Spinal cord (tissue), 10 donors: ENCODE data around the gene PDCD5. TPM values are rescaled to one million over a fixed set of nuclear protein-coding genes. Genes with fewer than 3 reads are reported as not detected.

Experiments used
- DNase-seq, 6 donors: peaks; one replicate each; pipeline versions ENCODE4 v3.0.0 to v3.0.0-alpha.2; 2013 to 2015; ENCODE audit warnings: low spot score in 6 of 6, low read depth in 4 of 6
- H3K27ac ChIP-seq: one replicate; pipeline ENCODE4 v1.5.1; 2013; ENCODE audit warnings: low read depth, low read length, control low read depth
- H3K27me3 ChIP-seq: one replicate; pipeline ENCODE4 v1.6.1; 2013; ENCODE audit warnings: low read length; ENCODE audit not compliant: control insufficient read depth, insufficient read depth
- H3K36me3 ChIP-seq: one replicate; pipeline ENCODE4 v1.6.1; 2013; ENCODE audit warnings: low read length; ENCODE audit not compliant: control insufficient read depth, insufficient read depth
- H3K4me1 ChIP-seq: one replicate; pipeline ENCODE4 v1.6.1; 2013; ENCODE audit warnings: low read length; ENCODE audit not compliant: control insufficient read depth, insufficient read depth
- H3K4me3 ChIP-seq: one replicate; pipeline ENCODE4 v1.5.1; 2013; ENCODE audit warnings: low read depth, low read length, control low read depth
- H3K9me3 ChIP-seq: one replicate; pipeline ENCODE4 v1.6.1; 2013; ENCODE audit warnings: low read length; ENCODE audit not compliant: control insufficient read depth, insufficient read depth
- WGBS: methylation state at CpG from one replicate; pipeline ENCODE4 v1.1.5; 2013; ENCODE audit warnings: missing lambda C conversion rate; ENCODE audit not compliant: insufficient coverage; 5-methylcytosine and 5-hydroxymethylcytosine counted together
- polyA plus RNA-seq, 2 donors: library from polyadenylated mRNA; unstranded; fragments of 120-200 nt; gene quantifications; one replicate each; pipeline ENCODE4 v1.2.1, GENCODE V29; 2013; ENCODE audit not compliant: insufficient read length in 2 of 2
- small RNA-seq: library from RNA; depleted of rRNA; stranded (forward); fragments of <200 nt; gene quantifications from one replicate; pipeline ENCODE3, GENCODE V24; 2014; ENCODE audit warnings: low replicate concordance
- total RNA-seq, 2 donors: library from RNA; depleted of rRNA in 1 of 2; stranded (reverse); fragments of 120-200 nt in 1 of 2; fragments of >200 nt in 1 of 2; gene quantifications; one replicate each; pipeline versions ENCODE4 v1.2.3 to v1.2.4, GENCODE V29; 2013 to 2014
- donor health status: healthy.

PDCD5 gene
- total and polyA plus RNA-seq, 4 donors, result 31.1 to 154 (median 133) TPM

GRCh38 chr19:32619051-32619685 is 38.2 kb downstream of the PDCD5 start:
- H3K27me3 ChIP-seq, result no peaks in the 10 kb centered on the region
- peaks cover 83% of the 10 kb centered on the region for H3K36me3 ChIP-seq
- WGBS, result 92% methylated on average over 20 of the region's 23 CpGs

GRCh38 chr19:32622002-32622401 is 41.0 kb downstream of the PDCD5 start:
- peaks cover 80% of the 10 kb centered on the region for H3K36me3 ChIP-seq

More at GRCh38 chr19:32619051-32619685, 38.2 kb downstream of the PDCD5 start:
- no peaks in the 10 kb centered on the region for H3K4me1 ChIP-seq
- H3K4me3 ChIP-seq, result no peak overlapping the region
- H3K27ac ChIP-seq, result no peak overlapping the region
- H3K9me3 ChIP-seq, result no peaks in the 10 kb centered on the region
- no peak for DNase-seq

GRCh38 chr19:32624410-32624809 is 43.4 kb downstream of the PDCD5 start:
- 100% methylated on average over 2 of the region's 6 CpGs for WGBS
- peaks cover 87% of the 10 kb centered on the region for H3K36me3 ChIP-seq

More at GRCh38 chr19:32622002-32622401, 41.0 kb downstream of the PDCD5 start:
- Histone ChIP-seq H3K27me3 (no peaks in the 10 kb centered on the region), H3K27ac (no peak overlapping the region), H3K4me1 (no peaks in the 10 kb centered on the region), H3K9me3 (no peaks in the 10 kb centered on the region), H3K4me3 (no peak overlapping the region)
- 61% methylated on average over 9 of the region's 12 CpGs for WGBS
- DNase-seq, result no peak

GRCh38 chr19:32626969-32627368 is 46.0 kb downstream of the PDCD5 start:
- Histone ChIP-seq H3K27me3 (no peaks in the 10 kb centered on the region), H3K9me3 (no peaks in the 10 kb centered on the region), H3K4me3 (no peak overlapping the region), H3K4me1 (no peaks in the 10 kb centered on the region), H3K27ac (no peak overlapping the region), H3K36me3 (peaks cover 93% of the 10 kb centered on the region)
- WGBS, result no CpG with 5 or more reads among the region's 4 CpGs
- DNase-seq, result no peak

More at GRCh38 chr19:32624410-32624809, 43.4 kb downstream of the PDCD5 start:
- H3K27me3 ChIP-seq, result no peaks in the 10 kb centered on the region
- no peak for DNase-seq
- no peak overlapping the region for H3K27ac ChIP-seq
- H3K9me3 ChIP-seq, result no peaks in the 10 kb centered on the region
- no peak overlapping the region for H3K4me3 ChIP-seq
- no peaks in the 10 kb centered on the region for H3K4me1 ChIP-seq

- peaks cover 85% of the 10 kb centered on the region for H3K36me3 ChIP-seq
- DNase-seq, result no peak
- no peaks in the 10 kb centered on the region for H3K4me1 ChIP-seq
Measured at GRCh38 chr19:32627714-32628270, 46.8 kb downstream of the PDCD5 start.

GRCh38 chr19:32630338-32630737 is 49.3 kb downstream of the PDCD5 start:
- no peak for DNase-seq
- H3K4me3 ChIP-seq, result no peak overlapping the region
- H3K27me3 ChIP-seq, result no peaks in the 10 kb centered on the region
- no peak overlapping the region for H3K27ac ChIP-seq
- H3K9me3 ChIP-seq, result no peaks in the 10 kb centered on the region
- peaks cover 63% of the 10 kb centered on the region for H3K36me3 ChIP-seq
- WGBS, result 92% methylated on average over 13 of the region's 14 CpGs
- H3K4me1 ChIP-seq, result no peaks in the 10 kb centered on the region

More at GRCh38 chr19:32627714-32628270, 46.8 kb downstream of the PDCD5 start:
- 81% methylated on average over 14 of the region's 15 CpGs for WGBS
- no peak overlapping the region for H3K4me3 ChIP-seq
- H3K27me3 ChIP-seq, result no peaks in the 10 kb centered on the region
- H3K27ac ChIP-seq, result no peak overlapping the region
- no peaks in the 10 kb centered on the region for H3K9me3 ChIP-seq

GRCh38 chr19:32631381-32631780 is 50.4 kb downstream of the PDCD5 start:
- WGBS, result 93% methylated on average over 11 of the region's 15 CpGs
- peak in 1 of 6 donors; percentile 9 for DNase-seq
- peaks cover 61% of the 10 kb centered on the region for H3K36me3 ChIP-seq
- H3K27me3 ChIP-seq, result no peaks in the 10 kb centered on the region
- H3K4me3 ChIP-seq, result no peak overlapping the region
- no peaks in the 10 kb centered on the region for H3K9me3 ChIP-seq
- no peak overlapping the region for H3K27ac ChIP-seq
- no peaks in the 10 kb centered on the region for H3K4me1 ChIP-seq

Small RNA genes lying within 50 kb of the gene (small RNA-seq; reads per million reads assigned to genes)
- gene SNORA68B, result 0.08 reads per million

Other genes starting within 250 kb of the PDCD5 start
- gene ZNF507, start 235.6 kb upstream of the PDCD5 start, total RNA-seq, result 10 to 100 TPM; 18.5 to 30.5 TPM
- gene ZNF507, start 235.6 kb upstream of the PDCD5 start, polyA plus RNA-seq, result 10 to 100 TPM; 13.2 to 16.1 TPM
- 10 to 100 TPM; 50.3 to 53.3 TPM for gene DPY19L3, start 175.4 kb upstream of the PDCD5 start, total RNA-seq
- 10 to 100 TPM; 36.9 to 51.0 TPM for gene DPY19L3, start 175.4 kb upstream of the PDCD5 start, polyA plus RNA-seq
- gene ANKRD27, start 94.0 kb downstream of the PDCD5 start, total RNA-seq, result 10 to 100 TPM; 19.0 to 20.7 TPM
- 10 to 100 TPM; 13.8 to 16.8 TPM for gene ANKRD27, start 94.0 kb downstream of the PDCD5 start, polyA plus RNA-seq
- gene RGS9BP, start 94.7 kb downstream of the PDCD5 start, total RNA-seq, result 1 to 10 TPM in 1 of 2 donors, under 1 TPM in 1; 0.50 to 2.3 TPM
- under 1 TPM; 0.29 to 0.35 TPM for gene RGS9BP, start 94.7 kb downstream of the PDCD5 start, polyA plus RNA-seq
- gene NUDT19, start 110.6 kb downstream of the PDCD5 start, total RNA-seq, result 1 to 10 TPM; 5.9 to 7.7 TPM
- 1 to 10 TPM; 7.8 to 8.3 TPM for gene NUDT19, start 110.6 kb downstream of the PDCD5 start, polyA plus RNA-seq
- gene TDRD12, start 138.6 kb downstream of the PDCD5 start, total RNA-seq, result under 1 TPM; 0.40 to 0.61 TPM
- gene TDRD12, start 138.6 kb downstream of the PDCD5 start, polyA plus RNA-seq, result under 1 TPM; 0.73 to 0.93 TPM